RWPE2 (cell line): Measurements from ENCODE around the gene PYGL.

ENCODE experiments used
- ATAC-seq: fragments of 200-7000 bp; cut with Tn5 transposase; 3 replicates; pipeline ENCODE4 v1.9.1; 2021; ENCODE audit warnings: low read depth
- DNase-seq: peaks from one replicate; pipeline ENCODE4 v3.0.0-alpha.2; 2020; ENCODE audit warnings: low spot score
- H3K27ac ChIP-seq: fragments of 450-650 bp; 2 replicates; pipeline ENCODE4 v1.5.1; 2017; ENCODE audit warnings: mild to moderate bottlenecking; ENCODE audit not compliant: poor library complexity, severe bottlenecking
- H3K27me3 ChIP-seq: fragments of 250-450 bp; sonication (Bioruptor Pico); 2 replicates; pipeline ENCODE4 v1.5.1; 2021; ENCODE audit warnings: mild to moderate bottlenecking, moderate library complexity; ENCODE audit not compliant: insufficient read depth, poor library complexity, severe bottlenecking
- H3K36me3 ChIP-seq: fragments of 250-450 bp; sonication (Bioruptor Pico); 2 replicates; pipeline ENCODE4 v1.5.1; 2020; ENCODE audit warnings: low read depth, mild to moderate bottlenecking, moderate library complexity
- H3K4me1 ChIP-seq: fragments of 250-450 bp; sonication (Bioruptor Pico); 2 replicates; pipeline ENCODE4 v1.5.1; 2021; ENCODE audit warnings: mild to moderate bottlenecking, moderate library complexity; ENCODE audit not compliant: insufficient read depth, poor library complexity, severe bottlenecking
- H3K4me3 ChIP-seq: fragments of 250-450 bp; sonication (Bioruptor Pico); 2 replicates; pipeline ENCODE4 v1.5.1; 2021; ENCODE audit warnings: mild to moderate bottlenecking, moderate library complexity; ENCODE audit not compliant: severe bottlenecking
- H3K9me3 ChIP-seq: fragments of 250-450 bp; sonication (Bioruptor Pico); 2 replicates; pipeline ENCODE4 v1.5.1; 2021; ENCODE audit warnings: mild to moderate bottlenecking, moderate library complexity; ENCODE audit not compliant: severe bottlenecking
- TF ChIP-seq, protein P1 (sequence below): fragments of 450-650 bp; IDR thresholded peaks from one replicate; pipeline ENCODE4 v1.5.1; 2017; ENCODE audit warnings: mild to moderate bottlenecking, moderate library complexity; ENCODE audit not compliant: poor library complexity, severe bottlenecking

Gene PYGL

DNA sequence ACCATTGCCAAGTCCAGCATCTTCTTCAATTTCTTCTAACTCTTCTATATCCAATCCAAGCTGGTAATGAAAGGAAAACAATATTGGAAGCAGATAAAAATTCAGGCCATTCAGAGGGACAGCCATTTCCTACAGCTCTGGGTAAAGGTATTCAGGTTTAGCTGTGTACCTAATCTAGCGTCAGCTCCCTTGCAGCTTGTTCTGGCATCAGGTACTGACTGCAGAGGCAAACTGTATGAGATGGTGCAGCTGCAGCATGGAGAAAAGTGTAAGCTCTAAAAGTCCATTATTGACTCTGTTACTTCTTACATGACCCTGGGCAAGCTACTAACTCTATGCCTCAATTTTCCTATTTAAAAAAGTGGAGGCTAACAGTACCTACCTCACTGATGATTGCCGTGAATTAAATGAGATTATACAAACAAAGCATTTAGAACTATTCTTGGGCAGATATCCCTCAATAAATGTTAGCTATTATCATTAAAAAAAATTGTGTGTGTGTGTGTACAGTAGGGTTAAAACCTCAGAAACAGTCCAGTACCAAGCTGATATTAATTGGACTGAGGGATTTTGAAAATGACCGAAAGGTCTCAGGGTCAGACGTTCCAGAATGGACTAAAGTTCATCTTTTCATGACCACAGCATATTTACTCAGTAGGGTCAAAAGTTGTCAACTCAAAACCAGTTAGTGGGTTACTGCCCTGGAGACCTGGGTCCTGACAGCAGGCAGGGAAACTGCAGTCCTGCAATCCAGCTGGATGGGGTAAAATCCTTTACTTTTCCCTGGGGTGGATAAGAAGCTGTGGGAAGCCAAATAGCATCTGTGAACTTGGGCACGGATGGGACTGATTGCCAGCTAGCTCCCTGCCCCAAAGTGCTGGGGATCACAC is 8.9 kb downstream of the PYGL start:
- H3K4me1 ChIP-seq = peaks cover 40% of the 10 kb centered on the region
- TF ChIP-seq, protein P1, sequence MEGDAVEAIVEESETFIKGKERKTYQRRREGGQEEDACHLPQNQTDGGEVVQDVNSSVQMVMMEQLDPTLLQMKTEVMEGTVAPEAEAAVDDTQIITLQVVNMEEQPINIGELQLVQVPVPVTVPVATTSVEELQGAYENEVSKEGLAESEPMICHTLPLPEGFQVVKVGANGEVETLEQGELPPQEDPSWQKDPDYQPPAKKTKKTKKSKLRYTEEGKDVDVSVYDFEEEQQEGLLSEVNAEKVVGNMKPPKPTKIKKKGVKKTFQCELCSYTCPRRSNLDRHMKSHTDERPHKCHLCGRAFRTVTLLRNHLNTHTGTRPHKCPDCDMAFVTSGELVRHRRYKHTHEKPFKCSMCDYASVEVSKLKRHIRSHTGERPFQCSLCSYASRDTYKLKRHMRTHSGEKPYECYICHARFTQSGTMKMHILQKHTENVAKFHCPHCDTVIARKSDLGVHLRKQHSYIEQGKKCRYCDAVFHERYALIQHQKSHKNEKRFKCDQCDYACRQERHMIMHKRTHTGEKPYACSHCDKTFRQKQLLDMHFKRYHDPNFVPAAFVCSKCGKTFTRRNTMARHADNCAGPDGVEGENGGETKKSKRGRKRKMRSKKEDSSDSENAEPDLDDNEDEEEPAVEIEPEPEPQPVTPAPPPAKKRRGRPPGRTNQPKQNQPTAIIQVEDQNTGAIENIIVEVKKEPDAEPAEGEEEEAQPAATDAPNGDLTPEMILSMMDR = no peak

DNA sequence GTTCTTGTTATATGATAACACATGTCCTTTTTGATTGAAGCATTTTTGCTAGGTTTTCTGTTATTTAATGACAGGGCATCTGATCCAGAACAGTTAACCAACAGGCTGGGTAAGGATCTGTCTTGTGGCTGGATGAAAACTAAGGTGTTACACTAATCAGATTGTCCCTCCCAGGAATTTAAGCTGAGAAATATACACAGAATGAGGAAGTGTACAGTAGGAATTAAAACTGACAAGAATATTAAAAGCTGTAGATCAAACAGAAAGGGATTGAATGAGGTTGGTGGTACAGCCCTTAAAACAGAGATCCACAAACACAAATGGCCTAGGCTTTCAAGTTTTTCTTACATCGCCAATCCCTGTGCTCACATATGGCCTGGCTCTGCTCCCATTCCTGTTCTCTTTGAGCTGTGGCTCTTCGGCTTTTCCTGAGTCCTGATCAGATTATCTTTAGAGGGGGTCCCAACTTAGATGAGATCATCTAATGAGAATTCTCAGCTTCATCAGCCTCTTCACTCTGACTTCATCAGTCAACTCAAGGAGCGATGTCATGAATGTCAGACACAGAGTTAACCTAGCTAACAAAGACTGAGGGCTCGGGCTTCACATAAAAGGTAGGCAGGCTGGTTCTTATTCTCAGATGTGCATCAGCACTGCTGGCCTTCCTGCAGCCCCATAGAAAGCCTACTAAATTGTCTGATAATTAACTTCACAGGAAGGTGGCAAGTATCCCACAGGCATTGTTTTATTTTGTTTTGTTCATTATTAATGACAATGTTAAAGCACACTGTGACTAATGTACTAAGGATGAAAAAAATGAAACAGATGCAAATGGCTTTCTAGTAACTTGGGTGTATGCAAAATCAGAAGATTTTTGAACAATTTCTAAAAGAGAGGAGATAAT is 11.4 kb downstream of the PYGL start:
- H3K27ac ChIP-seq = no peak overlapping the region
- peaks cover 21% of the 10 kb centered on the region for H3K4me1 ChIP-seq
- TF ChIP-seq, protein P1 = no peak
- DNase-seq (no peak), ATAC-seq (no peak)
- H3K9me3 ChIP-seq = no peaks in the 10 kb centered on the region
- no peak overlapping the region for H3K4me3 ChIP-seq
- peaks cover 93% of the 10 kb centered on the region for H3K36me3 ChIP-seq
- no peaks in the 10 kb centered on the region for H3K27me3 ChIP-seq

More for the DNA sequence above, 8.9 kb downstream of the PYGL start:
- ATAC-seq = no peak
- DNase-seq = no peak
- no peak overlapping the region for H3K4me3 ChIP-seq
- no peaks in the 10 kb centered on the region for H3K27me3 ChIP-seq
- peaks cover 79% of the 10 kb centered on the region for H3K36me3 ChIP-seq
- H3K27ac ChIP-seq = peak overlapping the region; percentile 84
- no peaks in the 10 kb centered on the region for H3K9me3 ChIP-seq

DNA sequence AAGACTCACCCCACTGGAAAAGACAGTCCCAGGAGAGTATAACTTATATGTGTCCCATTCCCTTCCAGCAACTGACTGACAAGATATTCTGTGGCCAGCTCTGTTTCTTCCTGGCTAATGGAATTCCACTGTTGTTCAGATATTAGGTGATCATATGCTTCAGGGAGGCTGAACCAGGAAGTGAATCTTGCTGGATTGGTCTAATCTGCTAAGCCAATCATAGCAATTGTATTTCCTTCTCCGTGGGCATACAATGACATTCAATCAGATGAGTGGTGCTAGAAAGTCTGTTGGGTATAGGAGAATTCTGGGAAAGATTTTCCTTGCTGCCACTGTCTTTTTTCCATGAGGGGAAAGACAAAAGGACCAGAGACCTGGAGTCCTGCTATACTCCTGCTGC is 12.1 kb downstream of the PYGL start:
- no peak for DNase-seq
- H3K4me1 ChIP-seq = peaks cover 14% of the 10 kb centered on the region
- H3K27me3 ChIP-seq = no peaks in the 10 kb centered on the region
- TF ChIP-seq, protein P1 = no peak
- H3K27ac ChIP-seq = no peak overlapping the region
- H3K9me3 ChIP-seq = no peaks in the 10 kb centered on the region
- peaks cover 100% of the 10 kb centered on the region for H3K36me3 ChIP-seq
- no peak overlapping the region for H3K4me3 ChIP-seq
- ATAC-seq = no peak

DNA sequence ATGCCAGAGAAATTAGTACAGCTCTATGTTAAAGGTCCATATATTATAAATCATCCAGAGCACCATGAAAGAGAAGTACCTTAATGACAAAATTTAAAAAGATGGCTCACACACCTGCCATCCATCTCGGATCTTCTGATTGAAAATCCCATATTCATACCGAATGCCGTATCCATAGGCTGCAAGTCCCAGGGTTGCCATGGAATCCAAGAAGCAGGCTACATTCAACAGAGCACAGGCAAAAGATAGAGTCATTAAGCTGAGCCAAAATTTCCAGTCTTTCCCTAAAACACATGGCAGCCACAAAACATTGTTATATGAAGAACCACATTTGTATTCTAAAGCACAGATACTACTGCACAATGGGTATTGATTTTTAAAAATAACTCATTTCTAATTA is 12.7 kb downstream of the PYGL start:
- H3K36me3 ChIP-seq = peaks cover 99% of the 10 kb centered on the region
- DNase-seq (no peak), ATAC-seq (no peak)
- no peaks in the 10 kb centered on the region for H3K27me3 ChIP-seq
- H3K4me3 ChIP-seq = no peak overlapping the region
- no peaks in the 10 kb centered on the region for H3K9me3 ChIP-seq
- TF ChIP-seq, protein P1 = no peak
- peaks cover 8% of the 10 kb centered on the region for H3K4me1 ChIP-seq
- no peak overlapping the region for H3K27ac ChIP-seq
